GM12878 (cell line): ENCODE measurements around the gene CHD5.

Experiments used
- ASH2L ChIP-seq: fragments of 300-600, 200-600 bp; sonication (generic); IDR thresholded peaks from 2 replicates; pipeline ENCODE4 v1.6.1; 2017; ENCODE audit warnings: low read depth, mild to moderate bottlenecking, borderline replicate concordance
- CBX5 ChIP-seq: sonication (generic); IDR thresholded peaks from 2 replicates; pipeline ENCODE4 v1.6.1; 2016; ENCODE audit warnings: low read depth, moderate library complexity, mild to moderate bottlenecking, inconsistent platforms
- CHD1 ChIP-seq: IDR thresholded peaks from 2 replicates; pipeline ENCODE4 v1.6.1; 2012; ENCODE audit warnings: low read depth, low read length, improper control_type of control experiment
- CTCF ChIP-seq, 3 experiments: IDR thresholded peaks in 2 of 3; conservative IDR thresholded peaks in 1 of 3; 2 replicates each; pipeline ENCODE4 v1.5.1; 2011; ENCODE audit warnings: low read depth in 3 of 3, low read length in 3 of 3, mild to moderate bottlenecking in 3 of 3, control low read depth in 2 of 3, moderate library complexity in 2 of 3, inconsistent platforms in 1 of 3, mixed read lengths in 1 of 3; ENCODE audit not compliant: control insufficient read depth in 2 of 3, insufficient read depth in 1 of 3; ENCODE audit errors: extremely low read depth in 1 of 3
- ELK1 ChIP-seq: IDR thresholded peaks from 2 replicates; pipeline ENCODE4 v1.6.1; 2012; ENCODE audit warnings: low read depth, low read length, improper control_type of control experiment
- FOXM1 ChIP-seq: IDR thresholded peaks from 2 replicates; pipeline ENCODE4 v1.6.1; 2012; ENCODE audit warnings: low read depth, mild to moderate bottlenecking, inconsistent platforms, low read length, moderate library complexity
- HDAC6 ChIP-seq: fragments of 200-600 bp; sonication (generic); IDR thresholded peaks from one replicate; pipeline ENCODE4 v1.8.0; 2017; ENCODE audit warnings: antibody characterized with exemption; ENCODE audit not compliant: unreplicated experiment
- KDM1A ChIP-seq: fragments of 200-600 bp; sonication (generic); IDR thresholded peaks from 2 replicates; pipeline ENCODE4 v1.6.1; 2016; ENCODE audit warnings: borderline replicate concordance
- SMC3 ChIP-seq: IDR thresholded peaks from 2 replicates; pipeline ENCODE4 v1.6.1; 2011; ENCODE audit warnings: low read length, improper control_type of control experiment, borderline replicate concordance
- TF ChIP-seq, protein P1 (sequence below): fragments of 450-650 bp; IDR thresholded peaks from 2 replicates; pipeline ENCODE4 v1.6.1; 2017; ENCODE audit warnings: antibody characterized with exemption, mild to moderate bottlenecking, moderate library complexity
- TF ChIP-seq, protein P2 (sequence below): IDR thresholded peaks from 2 replicates; pipeline ENCODE4 v1.6.1; 2011; ENCODE audit warnings: low read depth, mild to moderate bottlenecking, low read length, moderate library complexity, borderline replicate concordance; ENCODE audit errors: extremely low read depth

DNA sequence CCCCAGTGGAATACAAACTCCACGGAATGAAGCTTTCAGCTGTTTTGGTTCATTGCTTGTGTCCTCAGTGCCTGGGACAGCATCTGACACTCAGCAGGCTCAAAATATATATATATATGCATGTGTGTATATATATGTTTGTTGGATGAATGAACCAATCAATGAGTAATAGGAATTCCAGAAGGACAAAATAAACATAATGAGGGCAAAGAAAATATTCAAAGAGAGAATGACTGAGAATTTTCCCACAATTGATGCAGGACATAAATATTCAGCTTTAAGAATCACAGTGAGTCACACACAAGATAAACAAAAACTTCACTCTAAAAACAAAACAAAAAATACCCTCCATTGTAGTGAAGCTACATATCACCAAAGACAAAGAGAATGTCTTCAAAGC, 64.0 kb downstream of the CHD5 start:
- no peak for TF ChIP-seq ASH2L
- no peak for TF ChIP-seq CTCF (IDR thresholded peaks at IDR 0.05 in 2 of 3, conservative IDR thresholded peaks at IDR 0.05 in 1 of 3; ENCODE audit: control insufficient read depth in 2 of 3, extremely low read depth in 1 of 3, insufficient read depth in 1 of 3, low read depth in 3 of 3, low read length in 3 of 3)
- TF ChIP-seq CBX5, result no peak
- TF ChIP-seq SMC3, result no peak
- TF ChIP-seq HDAC6, result no peak
- TF ChIP-seq, protein P1, sequence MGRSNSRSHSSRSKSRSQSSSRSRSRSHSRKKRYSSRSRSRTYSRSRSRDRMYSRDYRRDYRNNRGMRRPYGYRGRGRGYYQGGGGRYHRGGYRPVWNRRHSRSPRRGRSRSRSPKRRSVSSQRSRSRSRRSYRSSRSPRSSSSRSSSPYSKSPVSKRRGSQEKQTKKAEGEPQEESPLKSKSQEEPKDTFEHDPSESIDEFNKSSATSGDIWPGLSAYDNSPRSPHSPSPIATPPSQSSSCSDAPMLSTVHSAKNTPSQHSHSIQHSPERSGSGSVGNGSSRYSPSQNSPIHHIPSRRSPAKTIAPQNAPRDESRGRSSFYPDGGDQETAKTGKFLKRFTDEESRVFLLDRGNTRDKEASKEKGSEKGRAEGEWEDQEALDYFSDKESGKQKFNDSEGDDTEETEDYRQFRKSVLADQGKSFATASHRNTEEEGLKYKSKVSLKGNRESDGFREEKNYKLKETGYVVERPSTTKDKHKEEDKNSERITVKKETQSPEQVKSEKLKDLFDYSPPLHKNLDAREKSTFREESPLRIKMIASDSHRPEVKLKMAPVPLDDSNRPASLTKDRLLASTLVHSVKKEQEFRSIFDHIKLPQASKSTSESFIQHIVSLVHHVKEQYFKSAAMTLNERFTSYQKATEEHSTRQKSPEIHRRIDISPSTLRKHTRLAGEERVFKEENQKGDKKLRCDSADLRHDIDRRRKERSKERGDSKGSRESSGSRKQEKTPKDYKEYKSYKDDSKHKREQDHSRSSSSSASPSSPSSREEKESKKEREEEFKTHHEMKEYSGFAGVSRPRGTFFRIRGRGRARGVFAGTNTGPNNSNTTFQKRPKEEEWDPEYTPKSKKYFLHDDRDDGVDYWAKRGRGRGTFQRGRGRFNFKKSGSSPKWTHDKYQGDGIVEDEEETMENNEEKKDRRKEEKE, result no peak
- TF ChIP-seq, protein P2, sequence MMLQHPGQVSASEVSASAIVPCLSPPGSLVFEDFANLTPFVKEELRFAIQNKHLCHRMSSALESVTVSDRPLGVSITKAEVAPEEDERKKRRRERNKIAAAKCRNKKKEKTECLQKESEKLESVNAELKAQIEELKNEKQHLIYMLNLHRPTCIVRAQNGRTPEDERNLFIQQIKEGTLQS, result no peak
- TF ChIP-seq CHD1, result no peak
- TF ChIP-seq KDM1A, result no peak
- no peak for TF ChIP-seq ELK1
- no peak for TF ChIP-seq FOXM1
